GM23338 (cell line): ENCODE results near the gene NRN1L.

Experiments
- CREB1 ChIP-seq: fragments of 250-450 bp; sonication (Bioruptor Pico); IDR thresholded peaks from 2 replicates; pipeline ENCODE4 v1.5.0; 2020; ENCODE audit warnings: low read depth, mild to moderate bottlenecking, moderate library complexity
- CTCF ChIP-seq, 2 experiments: fragments of 200-600 bp in 1 of 2; sonication (generic) in 1 of 2; conservative IDR thresholded peaks; 2 replicates each; pipeline versions ENCODE4 v1.5.1 to v1.6.1; 2016 to 2017; ENCODE audit warnings: antibody characterized with exemption in 2 of 2, low read depth in 2 of 2, mild to moderate bottlenecking in 2 of 2, moderate library complexity in 1 of 2
- EZH2 ChIP-seq: fragments of 200-600 bp; sonication (generic); IDR thresholded peaks from one replicate; pipeline ENCODE4 v1.8.0; 2017; ENCODE audit warnings: antibody characterized with exemption, mild to moderate bottlenecking, low read depth; ENCODE audit not compliant: unreplicated experiment
- EZH2phosphoT487 ChIP-seq: fragments of 200-600 bp; sonication (generic); IDR thresholded peaks from one replicate; pipeline ENCODE4 v1.8.1; 2018; ENCODE audit warnings: antibody characterized with exemption; ENCODE audit not compliant: unreplicated experiment
- JUNB ChIP-seq: IDR thresholded peaks from one replicate; pipeline ENCODE4 v1.6.1; 2016; ENCODE audit warnings: antibody characterized with exemption; ENCODE audit not compliant: unreplicated experiment
- POLR2AphosphoS5 ChIP-seq: IDR thresholded peaks from 2 replicates; pipeline ENCODE4 v1.6.1; 2016; ENCODE audit warnings: antibody characterized with exemption, low read depth
- REST ChIP-seq: IDR thresholded peaks from one replicate; pipeline ENCODE4 v1.6.1; 2018; ENCODE audit warnings: antibody characterized with exemption; ENCODE audit not compliant: unreplicated experiment
- STAT1 ChIP-seq: IDR thresholded peaks from one replicate; pipeline ENCODE4 v1.6.1; 2016; ENCODE audit warnings: antibody characterized with exemption; ENCODE audit not compliant: unreplicated experiment
- ZNF114 ChIP-seq: fragments of 250-450 bp; sonication (Bioruptor Pico); IDR thresholded peaks from 2 replicates; pipeline ENCODE4 v1.5.0; 2020; ENCODE audit warnings: mild to moderate bottlenecking, moderate library complexity

GRCh38 chr16:67930678-67931211, 46.1 kb downstream of the NRN1L start:
- TF ChIP-seq CREB1 (CRISPR knock-in tag) (no peak), CTCF (conservative IDR thresholded peaks at IDR 0.05; ENCODE audit: low read depth in 2 of 2) (no peak), EZH2 (no peak), POLR2AphosphoS5 (no peak), ZNF114 (CRISPR knock-in tag) (no peak), EZH2phosphoT487 (no peak), JUNB (no peak), STAT1 (no peak), REST (no peak)
